Measurements from ENCODE around the gene GEMIN2.
A peak's percentile ranks its signal among the peaks of the same experiment; 100 is the strongest.
"Not testable (repeated sequence)": the region's sequence is repeated elsewhere in the genome, so short reads cannot be mapped to it uniquely, and the experiment has no call there.

Gene GEMIN2

DNA sequence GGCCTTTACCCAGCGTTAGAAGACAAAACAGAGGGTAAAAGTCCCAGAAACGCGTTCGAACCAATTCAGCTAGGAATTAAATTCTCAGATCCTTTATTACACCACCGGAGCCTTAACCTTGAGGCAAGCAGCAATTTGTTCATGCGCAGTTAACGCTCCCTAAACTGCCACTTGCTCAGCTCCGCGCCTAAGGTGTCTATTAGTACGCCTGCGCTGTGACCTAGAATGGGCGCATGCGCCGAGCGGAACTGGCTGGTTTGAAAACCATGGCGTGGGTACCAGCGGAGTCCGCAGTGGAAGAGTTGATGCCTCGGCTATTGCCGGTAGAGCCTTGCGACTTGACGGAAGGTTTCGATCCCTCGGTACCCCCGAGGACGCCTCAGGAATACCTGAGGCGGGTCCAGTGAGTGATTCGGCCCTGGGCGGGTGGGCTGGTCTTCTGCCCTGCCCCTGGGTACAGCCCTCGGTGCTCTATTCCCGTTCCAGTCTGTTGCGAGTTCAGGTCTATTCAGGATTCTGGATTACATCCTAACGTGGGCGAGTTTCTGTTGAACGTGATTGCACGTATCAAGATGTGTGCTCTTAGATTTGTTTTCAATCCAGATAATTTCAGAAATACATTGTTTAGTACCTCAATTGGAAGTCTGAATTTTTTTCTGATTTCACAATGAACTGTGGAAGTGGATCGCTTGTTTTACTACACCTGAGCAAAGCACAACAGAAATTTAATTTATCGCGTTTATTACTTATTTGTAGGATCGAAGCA lies at the start of gene GEMIN2:
TSS of gene GEMIN2 (plus strand) at position 251 of the 766 bp plus-strand sequence. CDS start at position 267, 16 bp downstream.
- no peak for TF ChIP-seq ZNF274 (IDR thresholded peaks at IDR 0.05; ENCODE audit: low read depth, low read length)
- H3K4me3 ChIP-seq (ENCODE audit: low read length): peak within 1 kb of the TSS; percentile 96

DNA sequence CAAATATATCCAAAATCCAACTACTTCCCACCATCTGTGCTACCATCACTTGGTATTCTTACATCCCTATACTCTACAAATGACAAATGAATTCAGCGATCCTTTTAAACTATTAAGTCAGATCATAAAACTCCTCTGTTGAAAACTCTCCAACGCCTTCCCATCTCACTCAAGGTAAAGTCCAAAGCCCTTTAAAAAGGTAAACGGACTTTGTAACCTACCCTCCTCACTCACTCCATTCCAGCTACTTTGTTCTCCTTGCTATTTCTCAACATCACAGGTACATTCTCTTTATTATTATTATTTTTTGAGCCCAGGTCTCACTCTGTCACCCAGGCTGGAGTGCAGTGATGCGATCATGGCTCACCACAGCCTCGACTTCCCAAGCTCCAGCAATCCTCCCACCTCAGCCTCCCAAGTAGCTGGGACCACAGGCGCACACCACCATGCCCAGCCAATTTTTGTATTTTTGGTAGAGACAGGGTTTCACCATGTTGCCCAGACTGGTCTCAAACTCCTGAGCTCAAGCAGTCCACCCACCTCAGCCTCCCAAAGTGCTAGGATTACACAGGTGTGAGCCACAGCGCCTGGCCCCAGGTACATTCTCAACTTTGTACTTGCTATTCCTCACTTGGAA lies 44.8 kb upstream of the GEMIN2 start:
- not testable (repeated sequence) for H3K4me3 ChIP-seq (ENCODE audit: low read length)

DNA sequence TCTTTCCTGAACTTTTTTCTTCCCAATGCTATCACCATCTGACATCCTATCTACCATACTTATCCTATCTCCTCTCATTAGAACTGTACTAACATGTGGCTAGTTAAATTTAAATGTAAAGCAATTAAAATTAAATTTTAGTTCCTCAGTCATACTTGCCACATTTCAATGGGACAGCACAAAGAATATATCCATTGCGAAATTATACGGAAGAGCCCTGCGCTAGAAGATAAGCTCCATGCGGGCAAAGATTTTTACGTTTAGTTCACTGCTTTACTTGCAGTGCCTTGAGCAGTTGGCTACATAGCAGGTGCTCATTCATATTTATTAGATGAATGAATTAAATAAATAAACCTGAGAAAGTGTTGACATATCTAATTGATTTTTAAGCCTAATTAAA lies 44.2 kb upstream of the GEMIN2 start:
- H3K4me3 ChIP-seq (ENCODE audit: low read length): no peak overlapping the region
- no peak for TF ChIP-seq ZNF274 (IDR thresholded peaks at IDR 0.05; ENCODE audit: low read depth, low read length)

DNA sequence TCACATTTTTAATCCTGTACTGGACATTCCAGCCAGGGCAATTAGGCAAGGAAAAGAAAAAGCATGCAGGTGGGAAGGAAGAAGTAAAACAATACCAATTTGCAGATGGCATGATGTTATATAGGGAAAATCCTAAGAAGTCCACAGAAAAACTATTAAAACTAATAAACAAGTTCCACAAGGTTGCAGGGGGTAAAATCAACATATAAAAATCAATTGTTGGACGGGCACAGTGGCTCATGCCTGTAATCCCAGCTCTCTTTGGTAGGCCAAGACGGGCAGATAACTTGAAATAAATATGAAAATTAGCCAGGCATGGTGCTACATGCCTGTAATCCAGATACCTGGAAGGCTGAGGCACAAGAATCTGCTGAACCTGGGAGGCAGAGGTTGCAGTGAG lies 43.0 kb upstream of the GEMIN2 start:
- H3K4me3 ChIP-seq (ENCODE audit: low read length): no peak overlapping the region
- no peak for TF ChIP-seq ZNF274 (IDR thresholded peaks at IDR 0.05; ENCODE audit: low read depth, low read length)

- H3K4me3 ChIP-seq (ENCODE audit: low read length): no peak overlapping the region
- TF ChIP-seq ZNF274 (IDR thresholded peaks at IDR 0.05; ENCODE audit: low read depth, low read length): no peak
Observed at GRCh38 chr14:39080886-39081285, 33.2 kb upstream of the GEMIN2 start.

GRCh38 chr14:39083127-39083526 lies 31.0 kb upstream of the GEMIN2 start:
- no peak overlapping the region for H3K4me3 ChIP-seq (ENCODE audit: low read length)
- no peak for TF ChIP-seq ZNF274 (IDR thresholded peaks at IDR 0.05; ENCODE audit: low read depth, low read length)

- TF ChIP-seq ZNF274 (IDR thresholded peaks at IDR 0.05; ENCODE audit: low read depth, low read length): no peak
Observed at GRCh38 chr14:39085933-39086332, 28.2 kb upstream of the GEMIN2 start.

DNA sequence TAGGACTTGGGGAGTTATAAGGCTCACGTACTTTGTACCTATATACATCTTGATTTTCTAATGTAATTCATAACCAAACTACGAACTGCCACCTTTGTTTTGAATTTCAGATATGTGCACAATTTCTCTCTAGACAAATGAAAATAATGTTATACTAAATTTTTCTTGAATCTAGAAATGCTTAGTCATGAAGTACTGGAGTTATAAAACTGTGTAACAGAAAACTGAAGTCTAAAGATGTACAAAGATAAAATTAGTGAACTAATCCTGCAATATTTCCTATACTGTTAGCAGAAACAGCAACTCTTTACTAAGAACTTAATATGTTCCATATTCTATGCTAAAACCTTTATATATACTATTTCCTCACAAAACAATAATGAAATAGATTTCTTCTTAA lies 26.6 kb upstream of the GEMIN2 start:
- no peak for TF ChIP-seq ZNF274 (IDR thresholded peaks at IDR 0.05; ENCODE audit: low read depth, low read length)
- H3K4me3 ChIP-seq (ENCODE audit: low read length): no peak overlapping the region

More at GRCh38 chr14:39085933-39086332, 28.2 kb upstream of the GEMIN2 start:
- no peak overlapping the region for H3K4me3 ChIP-seq (ENCODE audit: low read length)

DNA sequence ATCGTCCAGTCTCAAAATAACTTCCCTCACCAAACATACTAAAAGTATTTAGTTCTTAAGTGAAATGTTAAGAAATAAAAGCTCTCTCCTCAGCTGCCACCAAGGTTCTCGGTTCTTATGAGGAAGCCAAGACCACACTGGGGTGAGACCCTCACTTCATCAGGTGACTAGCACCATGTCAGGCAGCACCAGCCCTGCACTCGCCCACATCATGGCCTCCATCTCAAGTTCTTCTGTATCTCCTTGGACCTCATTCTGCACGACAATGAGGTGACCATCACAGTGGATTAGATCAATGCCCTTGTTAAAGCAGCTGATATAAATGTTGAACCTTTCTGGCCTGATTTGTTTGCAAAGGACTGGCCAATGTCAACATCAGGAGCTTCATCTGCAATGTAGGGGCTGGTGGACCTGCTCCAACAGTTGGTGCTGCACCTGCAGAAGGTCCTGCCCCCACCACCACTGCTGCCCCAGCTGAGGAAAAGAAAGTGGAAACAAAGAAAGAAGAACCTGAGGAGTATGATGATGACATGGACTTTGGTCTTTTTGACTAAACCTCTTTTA lies 23.5 kb upstream of the GEMIN2 start:
- TF ChIP-seq ZNF274 (IDR thresholded peaks at IDR 0.05; ENCODE audit: low read depth, low read length): no peak
- H3K4me3 ChIP-seq (ENCODE audit: low read length): no peak overlapping the region

GRCh38 chr14:39091716-39092115 lies 22.4 kb upstream of the GEMIN2 start:
- no peak for TF ChIP-seq ZNF274 (IDR thresholded peaks at IDR 0.05; ENCODE audit: low read depth, low read length)

DNA sequence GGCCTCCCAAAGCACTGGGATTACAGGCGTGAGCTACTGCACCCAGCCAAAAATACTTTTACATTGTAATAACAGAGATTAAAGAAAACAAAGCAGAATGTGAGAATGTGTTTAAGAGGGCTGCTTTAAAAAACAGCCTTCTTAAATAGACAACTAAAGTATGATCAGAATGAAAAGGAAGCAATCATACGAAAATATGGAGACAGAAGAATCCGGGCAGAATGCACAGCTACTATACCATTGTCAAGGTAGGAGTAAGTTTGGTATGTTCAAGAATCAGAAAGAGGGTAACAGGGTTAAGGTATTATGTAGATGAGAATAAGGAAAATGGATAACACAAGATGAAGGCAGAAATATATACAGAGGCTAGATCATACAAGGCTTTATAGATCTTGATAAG lies 19.6 kb upstream of the GEMIN2 start:
- no peak overlapping the region for H3K4me3 ChIP-seq (ENCODE audit: low read length)
- no peak for TF ChIP-seq ZNF274 (IDR thresholded peaks at IDR 0.05; ENCODE audit: low read depth, low read length)

More at GRCh38 chr14:39091716-39092115, 22.4 kb upstream of the GEMIN2 start:
- no peak overlapping the region for H3K4me3 ChIP-seq (ENCODE audit: low read length)

DNA sequence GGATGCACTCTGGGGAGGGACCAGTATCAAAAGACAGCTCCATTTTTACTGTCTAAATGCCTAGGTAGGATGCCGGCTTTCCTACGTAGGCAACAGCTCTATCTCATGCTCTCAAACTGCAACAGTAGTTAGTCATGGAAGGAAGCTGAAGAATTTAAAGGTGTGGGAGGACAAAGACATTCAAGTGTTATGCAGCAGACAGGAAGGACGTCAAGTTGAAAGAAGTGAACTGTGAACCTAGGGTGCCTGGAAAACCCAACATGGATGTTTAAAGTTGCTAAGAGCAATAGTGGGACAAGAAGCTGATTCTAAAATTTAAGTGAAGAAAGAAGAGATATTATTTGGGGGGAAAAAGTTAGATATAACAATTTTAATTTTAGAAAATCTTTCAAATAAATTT lies 17.0 kb upstream of the GEMIN2 start:
- no peak for TF ChIP-seq ZNF274 (IDR thresholded peaks at IDR 0.05; ENCODE audit: low read depth, low read length)
- H3K4me3 ChIP-seq (ENCODE audit: low read length): no peak overlapping the region

GRCh38 chr14:39099215-39099614 lies 14.9 kb upstream of the GEMIN2 start:
- not testable (repeated sequence) for H3K4me3 ChIP-seq (ENCODE audit: low read length)

- H3K4me3 ChIP-seq (ENCODE audit: low read length): no peak overlapping the region
- TF ChIP-seq ZNF274 (IDR thresholded peaks at IDR 0.05; ENCODE audit: low read depth, low read length): no peak
Observed at GRCh38 chr14:39099748-39100147, 14.4 kb upstream of the GEMIN2 start.

DNA sequence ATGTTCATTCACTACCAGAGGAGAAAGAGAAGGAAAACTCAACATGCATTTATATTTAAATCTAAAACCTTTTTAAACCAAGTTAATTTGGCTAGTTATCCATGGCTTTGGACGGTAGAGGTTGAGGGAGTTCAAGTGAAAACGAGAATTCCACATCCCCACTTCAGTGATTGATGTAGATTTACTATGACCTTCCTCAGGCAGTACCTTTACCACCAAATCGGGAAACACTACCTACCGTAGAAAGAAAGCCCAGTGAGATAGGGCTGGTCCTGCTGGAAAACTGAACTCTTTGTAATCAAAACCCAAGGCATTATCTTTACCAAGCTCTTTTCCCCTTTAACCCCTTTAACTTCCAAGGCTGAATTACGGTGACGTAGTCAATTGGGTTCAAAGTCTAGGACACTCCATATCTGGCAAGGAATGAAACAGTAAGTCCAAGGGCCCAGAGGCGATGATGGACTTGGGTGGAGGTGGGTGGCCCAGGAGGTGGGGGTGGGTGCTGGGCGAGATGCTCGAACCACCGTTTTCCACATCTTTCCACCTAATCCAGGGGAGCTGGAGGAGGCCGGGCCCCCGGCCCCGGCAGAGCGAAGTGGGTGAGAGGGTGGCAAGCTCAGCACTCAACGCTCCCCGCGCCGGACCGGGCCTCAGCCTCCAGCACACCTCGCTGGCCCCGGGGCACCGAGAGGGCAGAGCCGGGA lies 11.7 kb upstream of the GEMIN2 start:
- peak overlapping the region; percentile 93 for H3K4me3 ChIP-seq (ENCODE audit: low read length)
- no peak for TF ChIP-seq ZNF274 (IDR thresholded peaks at IDR 0.05; ENCODE audit: low read depth, low read length)

All from GM08714 (cell line).